ENCODE data around the gene EMC1. TPM values are rescaled to one million over a fixed set of nuclear protein-coding genes. Genes with fewer than 3 reads are reported as not detected.

EMC1 gene
- polyA plus RNA-seq, 3 donors = 14.7 to 27.1 (median 18.5) TPM

DNA sequence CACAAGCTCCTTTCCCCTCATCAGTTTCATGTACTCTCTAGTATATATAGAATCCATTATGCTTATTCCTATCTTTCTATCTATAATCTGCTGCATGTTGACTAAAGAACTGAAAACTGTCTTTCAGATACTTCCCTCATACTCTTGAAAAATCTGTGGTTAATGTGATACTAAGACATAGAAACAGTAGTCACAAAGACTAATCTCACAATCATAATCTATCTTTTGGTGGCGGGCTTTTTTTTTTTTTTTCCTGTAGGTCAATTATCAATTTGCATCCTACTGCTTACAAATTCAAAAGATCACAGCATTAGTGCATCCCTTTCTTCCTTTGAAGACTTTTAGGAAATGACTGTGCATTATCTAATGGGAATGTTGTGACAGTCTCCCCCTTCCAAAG lies 45.9 kb downstream of the EMC1 start:
- H3K36me3 ChIP-seq (replicated peaks in 1 of 2; ENCODE audit: control insufficient read depth in 1 of 2, insufficient read depth in 2 of 2, low read length in 2 of 2) = peaks cover 13 to 19% of the 10 kb centered on the region in 2 donors
- Mint-ChIP-seq H3K4me3 (no peak overlapping the region), H3K36me3 (peaks cover 17 to 24% of the 10 kb centered on the region in 2 donors), H3K27me3 (ENCODE audit: low read depth in 3 of 3) (peaks cover 0 to 2% (median 0%) of the 10 kb centered on the region in 3 donors), H3K4me1 (peaks cover 39% of the 10 kb centered on the region), H3K9me3 (no peaks in the 10 kb centered on the region), H3K27ac (peak overlapping the region in 3 of 7 donors; percentile 69 to 82 (median 74))
- intact Hi-C loops (cut with micrococcal nuclease) = loop anchor here in 1 of 2 donors (5.0 to 10.0 kb wide), 2 partner anchors 107 to 301 kb away; partner anchors contain the start of genes AKR7A2, ALDH4A1 and SLC66A1
- peaks cover 80% of the 10 kb centered on the region for H4K20me1 ChIP-seq (ENCODE audit: insufficient read depth, low read length)
- no peak overlapping the region for H3K4me2 ChIP-seq (replicated peaks; ENCODE audit: extremely low read depth, low read length, poor library complexity, severe bottlenecking)
- H3K4me3 ChIP-seq (replicated peaks in 1 of 3; ENCODE audit: low read depth in 2 of 3, low read length in 3 of 3) = no peak overlapping the region
- H3K4me1 ChIP-seq (ENCODE audit: control insufficient read depth in 1 of 2, insufficient read depth in 2 of 2, low read length in 2 of 2) = peaks cover 21 to 34% of the 10 kb centered on the region in 2 donors
- DNase-seq = no peak
- H3K79me2 ChIP-seq (ENCODE audit: insufficient read depth, low read length) = peaks cover 99% of the 10 kb centered on the region
- no CpG with 5 or more reads among the region's 1 CpG for WGBS (ENCODE audit: insufficient coverage)
- no peak overlapping the region for H3K9ac ChIP-seq (ENCODE audit: insufficient read depth, low read length, poor library complexity, severe bottlenecking)
- TF ChIP-seq, protein P1, sequence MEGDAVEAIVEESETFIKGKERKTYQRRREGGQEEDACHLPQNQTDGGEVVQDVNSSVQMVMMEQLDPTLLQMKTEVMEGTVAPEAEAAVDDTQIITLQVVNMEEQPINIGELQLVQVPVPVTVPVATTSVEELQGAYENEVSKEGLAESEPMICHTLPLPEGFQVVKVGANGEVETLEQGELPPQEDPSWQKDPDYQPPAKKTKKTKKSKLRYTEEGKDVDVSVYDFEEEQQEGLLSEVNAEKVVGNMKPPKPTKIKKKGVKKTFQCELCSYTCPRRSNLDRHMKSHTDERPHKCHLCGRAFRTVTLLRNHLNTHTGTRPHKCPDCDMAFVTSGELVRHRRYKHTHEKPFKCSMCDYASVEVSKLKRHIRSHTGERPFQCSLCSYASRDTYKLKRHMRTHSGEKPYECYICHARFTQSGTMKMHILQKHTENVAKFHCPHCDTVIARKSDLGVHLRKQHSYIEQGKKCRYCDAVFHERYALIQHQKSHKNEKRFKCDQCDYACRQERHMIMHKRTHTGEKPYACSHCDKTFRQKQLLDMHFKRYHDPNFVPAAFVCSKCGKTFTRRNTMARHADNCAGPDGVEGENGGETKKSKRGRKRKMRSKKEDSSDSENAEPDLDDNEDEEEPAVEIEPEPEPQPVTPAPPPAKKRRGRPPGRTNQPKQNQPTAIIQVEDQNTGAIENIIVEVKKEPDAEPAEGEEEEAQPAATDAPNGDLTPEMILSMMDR (IDR thresholded peaks at IDR 0.05) = no peak
- H3K27me3 ChIP-seq (ENCODE audit: control insufficient read depth in 2 of 2, insufficient read depth in 2 of 2, low read length in 2 of 2) = no peaks in the 10 kb centered on the region
- H2AFZ ChIP-seq (ENCODE audit: insufficient read depth, low read depth, low read length, poor library complexity, severe bottlenecking) = no peak overlapping the region
- H3K27ac ChIP-seq (ENCODE audit: low read depth in 1 of 2, low read length in 2 of 2) = peak overlapping the region in 1 of 2 donors; percentile 62
- no peaks in the 10 kb centered on the region for H3K9me3 ChIP-seq (replicated peaks in 1 of 2; ENCODE audit: control insufficient read depth in 1 of 2, insufficient read depth in 1 of 2, low read length in 2 of 2)

DNA sequence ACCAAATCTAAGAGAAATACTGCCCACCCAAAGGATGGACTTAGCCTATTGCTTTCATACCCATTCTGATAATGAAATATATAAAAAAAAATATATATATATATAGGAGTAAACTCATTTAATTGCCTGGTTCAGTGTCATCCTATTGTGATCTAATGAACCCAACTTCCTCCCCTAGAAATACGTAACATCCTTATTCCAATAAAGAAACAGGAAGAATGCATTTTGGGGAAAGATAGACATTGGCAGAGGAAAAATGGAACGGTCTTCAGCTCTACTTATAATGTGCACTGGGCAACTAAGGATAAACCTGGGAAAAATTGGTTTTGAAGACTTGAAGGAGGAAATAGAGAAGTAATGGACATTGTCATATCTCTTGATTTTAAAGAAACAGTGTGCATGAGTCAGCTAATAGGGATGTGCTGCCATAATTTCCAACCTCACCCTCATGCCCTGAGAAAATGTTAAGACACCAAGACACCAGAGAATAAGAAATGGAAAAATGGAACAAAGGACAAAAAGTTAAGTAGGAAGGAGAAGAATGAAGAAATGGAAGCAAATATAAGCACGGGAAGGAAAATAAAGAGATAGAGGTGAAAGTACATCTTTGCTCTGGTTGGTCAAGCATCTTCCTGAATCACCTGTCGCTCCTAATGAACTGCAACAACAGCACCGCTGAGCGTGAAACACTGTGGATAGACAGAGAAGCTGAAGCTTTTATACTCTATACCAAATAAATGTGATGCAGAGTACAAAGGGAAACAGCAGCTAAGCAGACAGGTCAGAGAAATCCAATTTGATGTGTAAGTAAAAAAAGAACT lies 46.7 kb downstream of the EMC1 start:
- intact Hi-C loops (cut with micrococcal nuclease) = loop anchor here in 1 of 2 donors (5.0 to 10.0 kb wide), 2 partner anchors 108 to 300 kb away; partner anchors contain the start of genes AKR7A2, ALDH4A1 and SLC66A1
- TF ChIP-seq, protein P1 (IDR thresholded peaks at IDR 0.05) = no peak
- Histone ChIP-seq H3K4me2 (replicated peaks; ENCODE audit: extremely low read depth, low read length, poor library complexity, severe bottlenecking) (peak overlapping the region; percentile 52), H3K4me3 (replicated peaks in 1 of 3; ENCODE audit: low read depth in 2 of 3, low read length in 3 of 3) (peak overlapping the region in 2 of 3 experiments; percentile 16 to 55), H3K9me3 (replicated peaks in 1 of 2; ENCODE audit: control insufficient read depth in 1 of 2, insufficient read depth in 1 of 2, low read length in 2 of 2) (no peaks in the 10 kb centered on the region), H2AFZ (ENCODE audit: insufficient read depth, low read depth, low read length, poor library complexity, severe bottlenecking) (no peak overlapping the region), H3K9ac (ENCODE audit: insufficient read depth, low read length, poor library complexity, severe bottlenecking) (no peak overlapping the region), H3K79me2 (ENCODE audit: insufficient read depth, low read length) (peaks cover 100% of the 10 kb centered on the region), H3K27ac (ENCODE audit: low read depth in 1 of 2, low read length in 2 of 2) (peak overlapping the region in 1 of 2 donors; percentile 64), H4K20me1 (ENCODE audit: insufficient read depth, low read length) (peaks cover 87% of the 10 kb centered on the region), H3K36me3 (replicated peaks in 1 of 2; ENCODE audit: control insufficient read depth in 1 of 2, insufficient read depth in 2 of 2, low read length in 2 of 2) (peaks cover 21 to 27% of the 10 kb centered on the region in 2 donors), H3K4me1 (ENCODE audit: control insufficient read depth in 1 of 2, insufficient read depth in 2 of 2, low read length in 2 of 2) (peaks cover 21 to 32% of the 10 kb centered on the region in 2 donors), H3K27me3 (ENCODE audit: control insufficient read depth in 2 of 2, insufficient read depth in 2 of 2, low read length in 2 of 2) (no peaks in the 10 kb centered on the region)
- Mint-ChIP-seq H3K27me3 (ENCODE audit: low read depth in 3 of 3) (peaks cover 0 to 2% (median 0%) of the 10 kb centered on the region in 3 donors), H3K4me3 (peak overlapping the region; percentile 61 to 84), H3K4me1 (peaks cover 39% of the 10 kb centered on the region), H3K36me3 (peaks cover 19 to 31% of the 10 kb centered on the region in 2 donors), H3K9me3 (no peaks in the 10 kb centered on the region), H3K27ac (peak overlapping the region; percentile 52 to 91 (median 82))
- DNase-seq = peak; percentile 12 to 46 (median 35)
- WGBS (ENCODE audit: insufficient coverage) = 33% methylated on average over 1 of the region's 6 CpGs

Data from CD14-positive monocyte (primary cell).